ENCODE data around the gene RAP1GAP2.

DNA sequence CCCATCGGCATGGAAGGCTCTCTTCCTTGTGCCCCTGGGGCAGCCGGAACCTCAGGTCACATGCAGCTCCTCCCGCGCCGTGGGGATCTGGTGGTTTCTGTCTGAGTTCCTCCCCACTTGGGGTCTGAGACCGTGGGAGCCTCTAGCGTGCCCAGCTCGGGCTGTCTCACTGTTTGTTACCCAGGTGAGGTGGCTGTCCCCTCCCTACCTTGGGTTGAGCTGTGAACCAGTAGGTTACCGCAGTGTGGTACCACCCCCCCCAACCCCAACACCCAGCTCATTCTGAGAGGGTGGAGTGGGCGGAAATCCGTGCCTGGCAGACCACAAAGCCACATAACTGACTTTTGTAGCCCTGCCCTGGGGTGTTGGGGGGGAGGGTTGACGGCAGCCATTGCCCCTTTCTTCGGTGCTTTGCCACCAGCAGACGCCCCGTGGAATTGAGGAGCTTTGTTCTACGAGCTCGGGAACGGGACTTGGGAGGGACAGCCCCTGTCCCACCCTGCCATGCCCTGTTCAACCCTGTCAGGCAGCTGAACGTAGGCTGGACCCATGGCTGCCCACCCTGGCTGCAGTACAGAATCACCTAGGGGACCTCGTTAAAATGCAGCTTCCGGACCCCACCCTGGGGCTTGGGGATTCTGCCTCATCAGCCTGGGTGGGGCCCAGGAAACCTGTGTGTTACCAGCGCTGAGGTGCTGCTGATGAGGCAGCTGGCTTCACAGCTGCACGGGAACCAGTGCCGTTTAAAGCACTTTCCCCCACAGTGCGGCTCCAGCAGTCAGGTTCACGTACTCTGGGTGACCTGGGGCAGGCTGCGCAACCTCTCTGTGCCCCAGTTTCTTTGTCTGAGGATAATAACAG lies 18.5 kb downstream of the RAP1GAP2 start:
- TF ChIP-seq CTCF (conservative IDR thresholded peaks at IDR 0.05 in 1 of 2, IDR thresholded peaks at IDR 0.05 in 1 of 2; ENCODE audit: extremely low read depth in 1 of 2, insufficient read depth in 1 of 2, low read depth in 1 of 2, low read length in 2 of 2): no peak
- TF ChIP-seq EZH2 (IDR thresholded peaks at IDR 0.05; ENCODE audit: borderline replicate concordance, low read length): no peak

Data from mammary epithelial cell (primary cell).